H9 (cell line): ENCODE measurements around the gene MAPK8IP2. TPM values are rescaled to one million over a fixed set of nuclear protein-coding genes. Genes with fewer than 3 reads are reported as not detected.

ENCODE experiments used
- DNase-seq: peaks from one replicate; pipeline ENCODE4 v3.0.0-alpha.2; 2017
- H2AFZ ChIP-seq: one replicate; pipeline ENCODE4 v1.6.1; 2013; ENCODE audit warnings: mild to moderate bottlenecking, low read length, control low read depth, moderate library complexity
- H2AK5ac ChIP-seq: 2 replicates; pipeline ENCODE4 v1.6.1; 2013; ENCODE audit warnings: low read length, control low read depth, mixed read lengths; ENCODE audit not compliant: insufficient read length
- H2BK120ac ChIP-seq: one replicate; pipeline ENCODE4 v1.6.1; 2013; ENCODE audit warnings: low read depth, mild to moderate bottlenecking, low read length, control low read depth, inconsistent platforms; ENCODE audit not compliant: poor library complexity, severe bottlenecking
- H2BK12ac ChIP-seq: 2 replicates; pipeline ENCODE4 v1.6.1; 2013; ENCODE audit warnings: low read length, control low read depth, mixed read lengths, low read depth; ENCODE audit not compliant: insufficient read length
- H2BK15ac ChIP-seq: 2 replicates; pipeline ENCODE4 v1.6.1; 2013; ENCODE audit warnings: low read depth, low read length, control low read depth
- H2BK20ac ChIP-seq: one replicate; pipeline ENCODE4 v1.6.1; 2013; ENCODE audit warnings: low read depth, mild to moderate bottlenecking, low read length, control low read depth, inconsistent platforms; ENCODE audit not compliant: poor library complexity, severe bottlenecking
- H2BK5ac ChIP-seq: 2 replicates; pipeline ENCODE4 v1.6.1; 2013; ENCODE audit warnings: low read length, control low read depth, mixed read lengths; ENCODE audit not compliant: insufficient read length
- H3K14ac ChIP-seq: 2 replicates; pipeline ENCODE4 v1.6.1; 2013; ENCODE audit warnings: low read length, control low read depth; ENCODE audit not compliant: insufficient read depth
- H3K18ac ChIP-seq: 2 replicates; pipeline ENCODE4 v1.6.1; 2013; ENCODE audit warnings: low read depth, mild to moderate bottlenecking, mixed read lengths, low read length, control low read depth; ENCODE audit not compliant: insufficient read length
- H3K23ac ChIP-seq: 2 replicates; pipeline ENCODE4 v1.6.1; 2013; ENCODE audit warnings: low read length, control low read depth, mixed read lengths, low read depth; ENCODE audit not compliant: insufficient read length
- H3K23me2 ChIP-seq: 2 replicates; pipeline ENCODE4 v1.6.1; 2013; ENCODE audit warnings: low read depth, mild to moderate bottlenecking, mixed read lengths, low read length, control low read depth; ENCODE audit not compliant: insufficient read length, poor library complexity, severe bottlenecking
- H3K27ac ChIP-seq: 2 replicates; pipeline ENCODE4 v1.5.1; 2013; ENCODE audit warnings: low read length, control low read depth, mixed read lengths, low read depth; ENCODE audit not compliant: insufficient read length
- H3K27me3 ChIP-seq: 2 replicates; pipeline ENCODE4 v1.6.1; 2013; ENCODE audit warnings: low read length, control low read depth, inconsistent platforms; ENCODE audit not compliant: insufficient read depth
- H3K4ac ChIP-seq: 2 replicates; pipeline ENCODE4 v1.6.1; 2013; ENCODE audit warnings: low read depth, mild to moderate bottlenecking, control low read depth, inconsistent platforms, low read length, moderate library complexity
- H3K4me1 ChIP-seq: 2 replicates; pipeline ENCODE4 v1.6.1; 2013; ENCODE audit warnings: low read length, control low read depth, inconsistent platforms; ENCODE audit not compliant: insufficient read depth
- H3K4me2 ChIP-seq: 2 replicates; pipeline ENCODE4 v1.6.1; 2013; ENCODE audit warnings: low read length, control low read depth, mixed read lengths; ENCODE audit not compliant: insufficient read length, insufficient read depth
- H3K56ac ChIP-seq: 2 replicates; pipeline ENCODE4 v1.6.1; 2013; ENCODE audit warnings: low read depth, mild to moderate bottlenecking, mixed read lengths, low read length, control low read depth; ENCODE audit not compliant: insufficient read length
- H3K79me1 ChIP-seq: 2 replicates; pipeline ENCODE4 v1.6.1; 2013; ENCODE audit warnings: low read depth, mild to moderate bottlenecking, moderate library complexity, low read length, control low read depth, inconsistent platforms; ENCODE audit not compliant: insufficient read depth, poor library complexity, severe bottlenecking
- H3K79me2 ChIP-seq: 2 replicates; pipeline ENCODE4 v1.6.1; 2013; ENCODE audit warnings: low read length, control low read depth, inconsistent platforms; ENCODE audit not compliant: insufficient read depth
- H3K9ac ChIP-seq: 2 replicates; pipeline ENCODE4 v1.6.1; 2013; ENCODE audit warnings: low read length, control low read depth, mixed read lengths; ENCODE audit not compliant: insufficient read length; ENCODE audit errors: extremely low read depth
- H3K9me3 ChIP-seq: one replicate; pipeline ENCODE4 v1.6.1; 2013; ENCODE audit warnings: low read depth, low read length, inconsistent platforms; ENCODE audit not compliant: control insufficient read depth
- H3T11ph ChIP-seq: one replicate; pipeline ENCODE4 v1.6.1; 2013; ENCODE audit warnings: mild to moderate bottlenecking, low read length, control low read depth, inconsistent platforms
- H4K20me1 ChIP-seq: one replicate; pipeline ENCODE4 v1.6.1; 2013; ENCODE audit not compliant: control insufficient read depth, insufficient read length, insufficient read depth
- H4K5ac ChIP-seq: 2 replicates; pipeline ENCODE4 v1.6.1; 2013; ENCODE audit warnings: low read depth, mild to moderate bottlenecking, mixed read lengths, low read length, control low read depth; ENCODE audit not compliant: insufficient read length
- H4K8ac ChIP-seq: replicated peaks from 2 replicates; pipeline ENCODE4 v1.6.1; 2013; ENCODE audit warnings: low read length, control low read depth, mixed read lengths, low read depth; ENCODE audit not compliant: insufficient read length
- H4K91ac ChIP-seq: 2 replicates; pipeline ENCODE4 v1.6.1; 2013; ENCODE audit warnings: low read depth, mild to moderate bottlenecking, moderate library complexity, mixed read lengths, low read length, control low read depth; ENCODE audit not compliant: insufficient read length
- H3K27ac Mint-ChIP-seq, 3 experiments: 2 replicates in 2 of 3; 3 replicates in 1 of 3; pipeline ENCODE4 v1.8.0; 2020 to 2021; ENCODE audit warnings: mixed read lengths in 3 of 3, mild to moderate bottlenecking in 1 of 3, moderate library complexity in 1 of 3
- H3K27me3 Mint-ChIP-seq: 2 replicates; pipeline ENCODE4 v1.8.0; 2021; ENCODE audit warnings: low read depth, mild to moderate bottlenecking, moderate library complexity, mixed read lengths
- H3K36me3 Mint-ChIP-seq, 3 experiments: 2 replicates in 2 of 3; 3 replicates in 1 of 3; pipeline ENCODE4 v1.8.0; 2020 to 2021; ENCODE audit warnings: low read depth in 3 of 3, mixed read lengths in 3 of 3; ENCODE audit not compliant: insufficient read depth in 1 of 3
- H3K4me1 Mint-ChIP-seq, 2 experiments: 2 replicates each; pipeline ENCODE4 v1.8.0; 2020; ENCODE audit warnings: mixed read lengths in 2 of 2
- H3K4me3 Mint-ChIP-seq, 2 experiments: 2 replicates in 1 of 2; 3 replicates in 1 of 2; pipeline ENCODE4 v1.8.0; 2020 to 2021; ENCODE audit warnings: mild to moderate bottlenecking in 2 of 2, mixed read lengths in 2 of 2, moderate library complexity in 1 of 2
- H3K9me3 Mint-ChIP-seq, 2 experiments: 2 replicates in 1 of 2; 3 replicates in 1 of 2; pipeline ENCODE4 v1.8.0; 2020; ENCODE audit warnings: mild to moderate bottlenecking in 2 of 2, mixed read lengths in 2 of 2, moderate library complexity in 1 of 2
- CTCF ChIP-seq: fragments of 200-600 bp; sonication (generic); conservative IDR thresholded peaks from 3 replicates; pipeline ENCODE4 v1.8.0; 2021; ENCODE audit warnings: antibody characterized with exemption, mild to moderate bottlenecking
- WGBS: extraction: QIAGEN DNeasy Blood & Tissue Kit; methylation state at CpG from one replicate; pipeline ENCODE4 v1.1.7; 2013; ENCODE audit warnings: missing lambda C conversion rate, low lambda C conversion rate, mixed read lengths; ENCODE audit not compliant: insufficient read length; ENCODE audit errors: extremely low coverage; 5-methylcytosine and 5-hydroxymethylcytosine counted together
- total RNA-seq: library from RNA; stranded (reverse); gene quantifications from 2 replicates; pipeline ENCODE4 v1.2.1, GENCODE V29; 2021

Gene MAPK8IP2
- total RNA-seq, 1 experiment from 2014 or later = 5.7 TPM

GRCh38 chr22:50621948-50622722, 21.5 kb downstream of the MAPK8IP2 start:
- peak; percentile 55; the same call in 2 of the 3 replicates for TF ChIP-seq CTCF
- H3K4me1 ChIP-seq = peaks cover 9% of the 10 kb centered on the region
- DNase-seq = peak; percentile 36
- H2BK120ac ChIP-seq = no peak overlapping the region
- no peak overlapping the region for H4K91ac ChIP-seq
- no peak overlapping the region for H2AK5ac ChIP-seq
- H3K56ac ChIP-seq = no peak overlapping the region
- H3K23me2 ChIP-seq = peaks cover 5% of the 10 kb centered on the region
- H4K20me1 ChIP-seq = no peaks in the 10 kb centered on the region
- no peak overlapping the region for H3K23ac ChIP-seq
- no peaks in the 10 kb centered on the region for H3K79me1 ChIP-seq
- no peaks in the 10 kb centered on the region for H3K9me3 ChIP-seq
- H3K27ac Mint-ChIP-seq = no peak overlapping the region
- no peaks in the 10 kb centered on the region for H3K79me2 ChIP-seq
- H2BK20ac ChIP-seq = no peak overlapping the region
- no peaks in the 10 kb centered on the region for H3K9me3 Mint-ChIP-seq
- WGBS = no CpG with 5 or more reads among the region's 18 CpGs
- no peak overlapping the region for H2BK15ac ChIP-seq
- H3K4ac ChIP-seq = no peak overlapping the region
- no peak overlapping the region for H2BK12ac ChIP-seq
- H3T11ph ChIP-seq = no peak overlapping the region
- H2BK5ac ChIP-seq = no peak overlapping the region
- peaks cover 0 to 3% (median 0%) of the 10 kb centered on the region in 3 experiments; a peak in 2 of 7 replicates for H3K36me3 Mint-ChIP-seq
- H3K9ac ChIP-seq = no peak overlapping the region
- peak overlapping the region; percentile 86 for H3K4me2 ChIP-seq
- H3K14ac ChIP-seq = no peak overlapping the region
- no peak overlapping the region for H3K27ac ChIP-seq
- H3K4me3 Mint-ChIP-seq = peak overlapping the region; percentile 14 to 57; a peak in 4 of 5 replicates
- 0 out of 2 replicates have a peak, but pooled peaks cover 2% of the 10 kb centered on the region for H3K27me3 ChIP-seq
- peaks cover 25% of the 10 kb centered on the region for H3K27me3 Mint-ChIP-seq
- H2AFZ ChIP-seq = no peak overlapping the region
- H4K8ac ChIP-seq = no peak overlapping the region
- H3K18ac ChIP-seq = no peak overlapping the region
- no peak overlapping the region for H4K5ac ChIP-seq
- peaks cover 22 to 23% of the 10 kb centered on the region in 2 experiments for H3K4me1 Mint-ChIP-seq
